Stimulated activated naive CD8-positive, alpha-beta T cell treated with anti-CD3 and anti-CD28 coated beads, Interleukin-15, Interleukin-2, amounts not matched to agents 100 U/mL and 50 U/mL, for 24 hours (primary cell): Measurements from ENCODE around the gene DDX5.
A peak's percentile ranks its signal among the peaks of the same experiment; 100 is the strongest.
"Not testable (repeated sequence)": the region's sequence is repeated elsewhere in the genome, so short reads cannot be mapped to it uniquely, and the experiment has no call there.

Experiments used
- ATAC-seq: fragments of 150-1000 bp; cut with Tn5 transposase; one replicate; pipeline ENCODE4 v1.10.0; 2021
- DNase-seq: peaks from one replicate; pipeline ENCODE4 v3.0.0; 2021

DDX5 gene

GRCh38 chr17:64507413-64507782 lies 1.3 kb upstream of the DDX5 start:
- ATAC-seq, result peak; percentile 37

GRCh38 chr17:64506576-64507412 lies 705 bp upstream of the DDX5 start, which contains the start of gene CEP95:
CEP95 (plus strand) TSS chr17:64506977; CDS start chr17:64507098, 121 bp downstream.
- ATAC-seq, result peak; percentile 77
- DNase-seq, result peak; percentile 96

More at GRCh38 chr17:64507413-64507782, 1.3 kb upstream of the DDX5 start:
- peak; percentile 38 for DNase-seq

GRCh38 chr17:64505340-64506200 lies 519 bp downstream of the DDX5 start:
- DNase-seq (peak; percentile 82), ATAC-seq (peak; percentile 25)

GRCh38 chr17:64504769-64505339 lies 1.2 kb downstream of the DDX5 start:
- no peak for ATAC-seq
- DNase-seq, result no peak

- no peak for ATAC-seq
These were observed 2.0 kb downstream of the DDX5 start for GRCh38 chr17:64503821-64504768.

GRCh38 chr17:64503341-64503740 lies 2.7 kb downstream of the DDX5 start:
- DNase-seq (no peak), ATAC-seq (no peak)

More at GRCh38 chr17:64503821-64504768, 2.0 kb downstream of the DDX5 start:
- no peak for DNase-seq

- no peak for DNase-seq
- ATAC-seq, result no peak
These were observed 3.3 kb downstream of the DDX5 start for GRCh38 chr17:64502809-64503208.

GRCh38 chr17:64502021-64502420 lies 4.1 kb downstream of the DDX5 start:
- DNase-seq (no peak), ATAC-seq (no peak)

- no peak for DNase-seq
- ATAC-seq, result no peak
These were observed 5.0 kb downstream of the DDX5 start for GRCh38 chr17:64500862-64501765.

GRCh38 chr17:64500487-64500859 lies 5.6 kb downstream of the DDX5 start:
- DNase-seq (no peak), ATAC-seq (no peak)

- ATAC-seq, result no peak
These were observed 6.1 kb downstream of the DDX5 start for GRCh38 chr17:64499805-64500486.

GRCh38 chr17:64498308-64499203 lies 7.5 kb downstream of the DDX5 start:
- ATAC-seq (no peak), DNase-seq (no peak)

More at GRCh38 chr17:64499805-64500486, 6.1 kb downstream of the DDX5 start:
- no peak for DNase-seq

- DNase-seq, result no peak
- ATAC-seq, result peak; percentile 44
These were observed 8.5 kb downstream of the DDX5 start for GRCh38 chr17:64497565-64498035.

GRCh38 chr17:64496786-64497564 lies 9.1 kb downstream of the DDX5 start, which contains the start of gene POLG2:
POLG2 (minus strand) TSS chr17:64497054; CDS start chr17:64496968, 86 bp downstream.
- ATAC-seq (peak; percentile 88), DNase-seq (peak; percentile 97)

- ATAC-seq, result no peak
- no peak for DNase-seq
These were observed 9.7 kb downstream of the DDX5 start for GRCh38 chr17:64496348-64496785.

- ATAC-seq, DNase-seq: not testable (repeated sequence)
These were observed 10.8 kb downstream of the DDX5 start for GRCh38 chr17:64495300-64495699.

GRCh38 chr17:64494121-64494520 lies 12.0 kb downstream of the DDX5 start:
- DNase-seq (no peak), ATAC-seq (no peak)
